ENCODE data around the gene KEAP1.

DNA sequence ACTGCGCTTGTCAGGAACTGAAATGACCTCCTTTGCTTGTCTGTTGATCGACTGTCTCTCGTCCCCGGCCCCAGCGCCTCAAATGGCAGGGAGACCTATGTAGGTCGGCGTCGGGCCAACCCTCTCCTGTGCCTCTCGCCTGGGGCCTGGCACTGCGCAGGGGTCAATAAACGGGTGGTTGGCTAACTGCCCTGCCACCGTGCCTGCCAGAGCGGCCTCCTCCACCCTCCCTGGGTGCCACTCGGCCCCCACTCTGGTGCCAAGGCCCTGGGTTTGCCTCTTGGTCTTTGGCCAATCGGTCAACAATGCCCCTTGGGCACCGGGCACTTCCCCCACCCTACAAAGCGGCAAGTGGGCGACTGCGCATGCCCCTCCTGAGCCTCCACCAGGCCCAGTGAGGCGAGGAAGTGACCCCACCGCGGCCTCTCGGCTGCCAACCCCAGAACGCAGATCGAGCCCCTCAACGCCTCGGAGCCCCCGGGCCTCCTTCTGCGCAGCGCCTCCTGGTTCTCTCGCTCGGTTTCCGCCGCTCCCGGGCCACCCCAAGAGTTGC, 1.1 kb downstream of the KEAP1 start:
- TF ChIP-seq, protein P1, sequence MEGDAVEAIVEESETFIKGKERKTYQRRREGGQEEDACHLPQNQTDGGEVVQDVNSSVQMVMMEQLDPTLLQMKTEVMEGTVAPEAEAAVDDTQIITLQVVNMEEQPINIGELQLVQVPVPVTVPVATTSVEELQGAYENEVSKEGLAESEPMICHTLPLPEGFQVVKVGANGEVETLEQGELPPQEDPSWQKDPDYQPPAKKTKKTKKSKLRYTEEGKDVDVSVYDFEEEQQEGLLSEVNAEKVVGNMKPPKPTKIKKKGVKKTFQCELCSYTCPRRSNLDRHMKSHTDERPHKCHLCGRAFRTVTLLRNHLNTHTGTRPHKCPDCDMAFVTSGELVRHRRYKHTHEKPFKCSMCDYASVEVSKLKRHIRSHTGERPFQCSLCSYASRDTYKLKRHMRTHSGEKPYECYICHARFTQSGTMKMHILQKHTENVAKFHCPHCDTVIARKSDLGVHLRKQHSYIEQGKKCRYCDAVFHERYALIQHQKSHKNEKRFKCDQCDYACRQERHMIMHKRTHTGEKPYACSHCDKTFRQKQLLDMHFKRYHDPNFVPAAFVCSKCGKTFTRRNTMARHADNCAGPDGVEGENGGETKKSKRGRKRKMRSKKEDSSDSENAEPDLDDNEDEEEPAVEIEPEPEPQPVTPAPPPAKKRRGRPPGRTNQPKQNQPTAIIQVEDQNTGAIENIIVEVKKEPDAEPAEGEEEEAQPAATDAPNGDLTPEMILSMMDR (IDR thresholded peaks at IDR 0.05): no peak
- TF ChIP-seq POLR2A (IDR thresholded peaks at IDR 0.05): no peak

Measured in upper lobe of left lung (tissue), 4 donors.